HG03060 (cell line): Measurements from ENCODE around the gene TRIM10.
"Not testable (repeated sequence)": the region's sequence is repeated elsewhere in the genome, so short reads cannot be mapped to it uniquely, and the experiment has no call there.

Experiments
- ATAC-seq: cut with Tn5 transposase; IDR thresholded peaks from one replicate; pipeline ENCODE4 v1.9.1; 2021; ENCODE audit warnings: low read depth, moderate number of reproducible peaks; ENCODE audit not compliant: unreplicated experiment

The TRIM10 gene

DNA sequence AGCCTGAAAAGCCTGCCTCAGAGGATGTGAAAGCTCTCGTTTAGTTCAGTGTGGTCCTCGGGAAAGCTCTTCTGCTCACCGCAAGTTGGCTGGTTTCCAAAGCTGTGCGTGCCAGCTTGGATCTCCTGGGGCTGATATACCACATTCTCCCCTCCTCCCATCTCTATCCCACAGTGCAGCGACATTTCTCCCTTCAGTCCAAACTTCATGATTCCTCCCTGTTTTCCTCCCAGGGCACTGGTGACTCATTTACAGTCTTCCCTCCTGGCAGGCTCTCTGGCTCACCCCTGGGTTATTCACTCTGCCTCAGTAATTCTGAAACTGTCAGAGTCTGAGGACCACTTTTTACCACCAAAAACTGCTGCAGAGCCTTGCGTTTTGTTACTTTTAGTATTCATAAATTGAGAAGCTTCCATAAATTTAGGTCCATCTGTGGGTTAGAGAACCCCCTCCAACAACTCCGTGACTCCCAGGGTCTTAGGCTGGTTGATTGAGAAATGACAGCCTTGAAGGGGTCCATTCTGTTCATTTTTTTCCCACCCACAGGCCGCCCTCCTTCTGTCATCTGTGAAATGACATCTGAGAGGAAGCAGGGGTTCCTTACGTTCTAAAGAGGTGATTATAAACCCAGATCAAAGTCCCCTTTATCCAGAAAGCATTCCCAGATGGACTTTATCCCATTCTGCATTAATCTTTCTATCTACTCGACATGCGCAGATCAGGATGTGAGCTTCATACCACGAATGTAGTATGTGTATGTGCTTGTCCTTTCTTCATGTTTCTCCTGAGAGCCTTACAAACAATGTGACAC, 6.1 kb downstream of the TRIM10 start:
- no peak for ATAC-seq

DNA sequence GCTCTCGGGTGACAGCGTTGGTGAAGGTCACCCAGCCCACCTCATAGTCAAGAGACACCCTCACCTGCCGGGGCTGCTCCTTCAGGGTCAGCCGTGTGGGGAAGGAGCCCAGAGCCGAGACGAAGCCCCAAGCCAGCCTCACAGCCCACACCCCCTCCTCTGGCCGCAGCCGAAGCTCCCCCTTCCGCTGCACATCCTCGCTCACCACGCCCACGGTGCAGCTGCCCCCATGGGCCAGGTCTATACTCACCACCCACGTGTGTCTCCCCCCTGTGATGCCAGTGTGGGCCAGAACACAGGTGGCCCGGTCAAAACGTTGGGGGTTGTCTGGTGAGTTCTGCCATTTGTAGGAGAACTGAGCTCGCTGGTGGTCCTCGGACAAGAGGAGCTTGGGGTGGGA, 7.0 kb downstream of the TRIM10 start:
- no peak for ATAC-seq

DNA sequence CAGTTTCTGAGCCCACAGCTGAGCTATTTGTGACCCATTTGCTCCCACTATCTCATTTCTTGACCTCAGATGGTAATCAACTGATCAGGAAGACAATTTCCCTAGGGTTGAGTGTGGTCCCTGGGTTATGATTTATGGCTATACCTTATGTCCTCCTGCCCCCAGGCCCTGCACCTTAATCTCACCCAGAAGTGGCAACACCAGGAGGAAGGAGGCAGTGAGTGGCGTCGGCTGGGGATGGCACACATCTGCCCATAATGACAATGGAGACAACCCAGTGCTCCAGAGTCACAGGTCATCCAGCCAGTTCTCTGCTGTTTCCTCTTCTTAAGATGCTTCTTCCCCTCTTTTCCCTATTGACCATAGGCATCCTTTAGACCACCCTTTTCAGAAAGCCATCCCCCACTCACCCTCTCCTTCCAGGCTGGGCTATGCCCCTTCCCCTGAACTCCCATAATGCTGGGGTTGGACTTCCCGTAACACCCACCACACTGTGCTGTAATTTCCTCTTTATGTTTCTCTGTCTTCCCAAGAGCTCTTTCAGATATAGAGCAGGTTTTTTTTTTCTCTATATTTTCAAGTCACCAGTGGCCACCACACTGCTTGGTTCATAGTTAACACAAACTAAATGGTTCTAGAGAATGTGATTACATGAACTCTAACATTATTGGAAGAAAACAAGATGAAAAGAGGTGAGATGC, 8.0 kb downstream of the TRIM10 start:
- no peak for ATAC-seq

DNA sequence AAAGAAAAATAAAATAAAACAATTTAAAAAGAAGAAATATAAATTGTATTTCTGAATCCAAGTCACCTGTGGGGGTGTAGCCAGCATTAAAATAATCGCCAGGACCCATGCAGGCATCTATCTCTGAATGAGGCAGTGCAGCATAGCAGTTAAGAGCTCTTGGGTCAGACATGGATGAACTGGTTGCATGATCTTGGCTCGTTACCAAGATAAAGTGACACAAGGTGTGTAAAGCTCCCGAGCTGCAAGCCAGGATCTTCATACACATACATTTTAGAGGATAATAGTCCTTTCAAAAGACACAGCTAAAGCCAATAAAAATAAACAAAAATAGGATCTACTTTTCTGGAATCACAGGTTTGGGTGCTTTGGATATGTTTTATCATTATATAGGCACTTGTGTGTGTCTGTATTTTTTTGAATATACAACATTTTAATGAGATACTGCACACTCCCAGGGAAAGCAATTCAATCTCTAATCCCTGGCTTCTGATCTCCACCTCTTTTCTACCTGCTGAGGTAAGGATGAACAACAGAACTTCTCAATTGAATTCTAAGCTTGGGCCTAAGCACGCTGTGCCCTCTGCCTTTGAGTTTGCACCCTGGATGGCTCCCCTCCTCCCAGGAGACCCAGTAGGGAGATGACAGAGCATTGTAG, 8.9 kb downstream of the TRIM10 start:
- no peak for ATAC-seq

DNA sequence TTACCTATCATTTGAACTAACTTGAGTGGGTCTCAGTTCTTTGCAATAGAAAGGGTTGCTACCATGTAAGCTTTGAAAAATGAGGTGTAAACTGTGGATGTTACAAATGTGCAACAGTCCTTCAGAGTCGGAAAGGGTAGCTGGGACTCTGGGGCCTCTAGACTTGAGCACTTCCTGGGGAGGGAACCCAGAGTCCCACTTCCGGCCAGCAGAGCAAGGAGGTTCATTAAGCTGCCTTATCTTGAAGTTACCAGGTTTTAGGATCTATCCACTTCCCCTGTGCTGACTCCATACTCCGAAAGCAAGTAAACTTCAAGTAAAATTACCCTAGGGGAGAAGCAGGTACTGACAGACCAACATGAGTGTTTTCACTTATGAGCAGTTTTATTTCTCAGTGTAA, 9.4 kb downstream of the TRIM10 start:
- ATAC-seq = no peak

DNA sequence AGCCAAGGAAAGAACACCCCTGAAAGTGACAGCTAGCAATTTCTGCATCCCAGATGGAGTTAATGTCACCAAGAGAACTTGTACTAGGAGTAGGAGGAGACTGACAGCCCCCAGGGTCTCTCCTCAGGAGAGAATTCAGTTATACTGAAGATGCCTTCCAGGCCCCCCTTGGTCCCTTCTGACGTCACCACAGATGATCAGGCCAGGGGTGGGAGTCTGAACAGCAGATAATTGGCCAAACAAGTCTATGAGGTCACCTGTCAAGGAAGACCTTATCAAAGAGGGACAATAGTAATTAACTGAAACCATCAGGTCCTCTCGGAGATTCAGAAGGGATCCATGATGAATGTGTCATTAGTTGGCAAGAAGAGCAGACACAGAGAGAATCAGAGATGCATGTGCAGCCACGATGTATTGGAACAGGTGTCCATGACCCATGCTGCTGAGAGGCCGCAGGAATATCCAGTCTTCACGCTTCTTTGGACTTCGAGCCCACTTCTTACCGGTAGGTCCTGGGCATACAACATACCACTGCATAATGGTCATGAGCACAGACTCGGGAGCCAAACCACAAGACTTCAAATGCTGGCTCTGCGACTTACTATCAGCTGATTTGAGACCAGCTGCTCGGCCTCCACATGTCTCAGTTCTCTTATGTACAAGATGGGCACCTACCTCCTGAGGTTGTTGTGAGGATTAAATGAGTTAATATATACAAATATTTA, 10.2 kb downstream of the TRIM10 start:
- ATAC-seq = no peak

DNA sequence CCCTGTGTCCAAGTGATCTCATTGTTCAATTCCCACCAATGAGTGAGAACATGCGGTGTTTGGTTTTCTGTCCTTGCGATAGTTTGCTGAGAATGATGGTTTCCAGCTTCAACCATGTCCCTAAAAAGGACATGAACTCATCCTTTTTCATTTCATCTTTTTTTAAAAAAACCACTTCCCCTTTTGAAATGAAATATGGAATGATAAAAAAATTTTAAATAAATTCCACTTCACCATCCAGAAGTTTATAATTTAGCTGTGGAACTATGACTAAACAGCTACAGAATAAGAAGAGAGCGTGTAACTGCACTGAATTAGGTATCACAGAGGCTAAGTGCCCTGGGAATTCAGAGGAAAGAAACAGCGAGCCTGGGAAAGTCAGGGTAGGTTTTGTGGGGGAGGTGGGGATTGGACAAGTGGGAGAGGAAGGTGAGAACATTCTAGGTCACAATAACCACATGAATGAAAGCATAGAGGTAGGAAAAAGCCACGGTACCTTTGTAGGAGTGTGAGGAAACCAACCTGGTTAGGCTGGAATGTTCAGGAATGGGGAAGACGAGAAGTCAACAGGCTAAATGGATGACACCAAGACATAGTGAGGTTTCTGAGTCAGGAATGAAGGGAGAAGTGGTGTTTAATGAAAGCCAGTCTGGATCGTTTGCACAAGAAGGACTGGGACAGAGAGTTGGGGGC, 11.0 kb downstream of the TRIM10 start:
- ATAC-seq = no peak

DNA sequence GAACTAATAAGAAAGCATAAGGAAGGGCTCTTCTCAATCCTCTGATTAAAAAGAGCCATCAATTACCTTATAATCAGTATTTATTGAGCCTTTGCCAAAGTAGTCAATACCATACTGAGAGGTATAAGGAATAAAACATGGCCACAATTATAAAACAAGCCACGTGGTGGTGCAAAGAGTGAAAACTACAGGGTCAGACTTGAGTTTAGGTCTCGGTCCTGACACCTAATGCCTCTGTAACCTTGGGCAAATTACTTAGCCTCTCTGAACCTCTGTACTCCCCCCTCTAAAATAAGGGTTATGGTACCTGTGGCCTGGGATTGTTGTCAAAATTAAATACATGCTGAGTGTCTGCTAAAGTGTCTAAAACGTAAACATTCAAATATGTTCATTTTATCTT, 11.8 kb downstream of the TRIM10 start:
- no peak for ATAC-seq

DNA sequence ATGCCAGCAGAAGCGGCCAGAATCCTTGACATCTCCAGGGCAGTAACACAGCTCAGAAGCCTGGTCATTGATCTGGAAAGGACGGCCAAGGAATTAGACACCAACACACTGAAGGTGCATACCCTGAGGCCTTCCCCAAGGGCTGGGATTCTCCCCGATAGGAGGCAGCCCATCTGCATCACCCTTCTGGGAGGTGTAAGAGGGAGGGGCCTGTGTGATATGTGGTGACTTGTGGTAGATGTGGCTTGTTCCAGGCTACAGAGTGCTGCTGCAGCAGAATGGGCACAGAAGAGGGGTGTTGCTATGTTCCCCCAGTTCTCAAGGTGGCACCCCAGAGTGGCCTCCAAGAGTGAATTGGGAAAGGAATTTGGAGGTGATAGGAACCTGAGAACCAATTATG, 13.9 kb downstream of the TRIM10 start:
- no peak for ATAC-seq

DNA sequence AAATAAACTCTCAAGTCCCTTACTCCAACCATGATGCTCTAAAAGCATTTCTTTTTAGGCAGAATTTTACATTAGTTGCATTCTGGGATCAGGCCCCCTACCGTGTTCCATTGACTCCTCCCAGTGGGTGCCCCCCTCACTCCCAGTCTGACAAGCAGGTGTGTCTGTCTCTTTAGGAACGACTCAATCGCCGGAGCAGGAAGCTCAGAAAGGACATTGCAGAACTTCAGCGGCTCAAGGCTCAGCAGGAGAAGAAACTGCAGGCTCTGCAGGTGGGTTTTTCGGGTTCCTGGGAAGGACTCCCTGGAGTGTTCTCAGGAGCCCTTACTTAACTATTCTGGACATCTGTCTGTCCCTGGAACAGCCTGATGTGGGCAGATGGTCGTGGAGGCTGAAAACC, 15.2 kb downstream of the TRIM10 start:
- no peak for ATAC-seq

DNA sequence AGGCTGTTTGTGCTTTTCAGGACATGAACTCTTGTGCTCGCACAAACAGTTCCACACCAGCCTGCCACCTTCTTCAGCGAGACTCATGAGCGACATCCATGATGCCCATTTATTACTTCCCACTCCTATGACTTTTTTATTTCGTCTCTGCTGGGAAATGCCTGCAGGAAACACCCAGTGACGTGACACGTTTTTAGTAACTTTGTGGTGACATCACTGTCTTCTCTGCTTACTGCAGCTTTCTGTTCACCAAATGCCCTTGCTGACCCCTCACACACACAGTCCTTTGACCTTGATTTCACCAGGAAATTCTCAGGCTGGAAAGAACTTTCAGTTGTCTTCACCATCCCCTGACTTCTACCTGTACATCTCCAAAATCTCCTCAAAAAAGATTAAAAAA, 16.2 kb downstream of the TRIM10 start:
- no peak for ATAC-seq

DNA sequence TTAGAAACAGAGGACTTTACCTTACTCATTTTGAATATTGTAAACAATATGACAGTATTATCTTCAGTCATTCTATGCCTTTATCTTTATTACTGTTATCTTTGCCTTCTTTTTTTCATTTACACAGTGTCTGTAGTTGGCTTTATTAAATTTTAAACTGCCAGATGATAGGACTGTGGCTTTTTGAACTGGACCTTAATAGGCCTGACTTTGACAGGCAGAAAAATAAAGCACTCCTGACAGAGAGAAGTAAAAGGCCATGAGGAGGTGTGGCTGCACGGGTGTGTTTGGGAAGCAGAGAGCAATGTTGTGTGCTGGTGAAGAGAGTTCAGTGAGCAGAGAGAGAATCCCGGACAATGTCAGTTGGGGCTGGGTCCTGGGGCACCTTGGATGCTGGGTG, 17.2 kb downstream of the TRIM10 start:
- ATAC-seq = no peak

DNA sequence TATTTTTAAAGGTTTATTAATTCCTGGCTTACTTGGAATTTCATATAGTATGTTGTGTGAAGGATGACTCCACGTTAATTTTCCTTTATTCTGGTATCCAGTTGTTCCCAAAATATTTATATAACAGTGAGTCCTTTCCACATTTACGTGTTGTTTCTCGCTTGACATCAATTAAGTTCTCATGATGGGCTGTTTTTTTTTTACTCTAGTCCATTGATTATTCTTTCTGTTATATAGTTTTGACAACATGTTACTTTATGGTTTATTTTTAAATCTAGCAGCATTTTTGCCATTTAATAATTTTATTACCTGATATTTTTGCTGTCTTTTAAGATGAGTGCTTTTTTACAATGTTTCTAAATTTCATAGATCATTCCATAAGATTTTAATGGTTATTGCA, 18.3 kb downstream of the TRIM10 start:
- ATAC-seq = no peak

DNA sequence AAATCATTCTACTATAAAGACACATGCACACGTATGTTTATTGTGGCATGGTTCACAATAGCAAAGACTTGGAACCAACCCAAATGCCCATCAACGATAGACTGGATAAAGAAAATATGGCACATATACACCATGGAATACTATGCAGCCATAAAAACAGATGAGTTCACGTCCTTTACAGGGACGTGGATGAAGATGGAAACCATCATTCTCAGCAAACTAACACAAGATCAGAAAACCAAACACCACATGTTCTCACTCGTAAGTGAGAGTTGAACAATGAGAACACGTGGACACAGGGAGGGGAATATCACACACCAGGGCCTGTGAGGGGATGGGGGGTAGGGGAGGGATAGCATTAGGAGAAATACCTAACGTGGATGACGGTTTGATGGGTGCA, 20.8 kb downstream of the TRIM10 start:
- ATAC-seq = not testable (repeated sequence)

DNA sequence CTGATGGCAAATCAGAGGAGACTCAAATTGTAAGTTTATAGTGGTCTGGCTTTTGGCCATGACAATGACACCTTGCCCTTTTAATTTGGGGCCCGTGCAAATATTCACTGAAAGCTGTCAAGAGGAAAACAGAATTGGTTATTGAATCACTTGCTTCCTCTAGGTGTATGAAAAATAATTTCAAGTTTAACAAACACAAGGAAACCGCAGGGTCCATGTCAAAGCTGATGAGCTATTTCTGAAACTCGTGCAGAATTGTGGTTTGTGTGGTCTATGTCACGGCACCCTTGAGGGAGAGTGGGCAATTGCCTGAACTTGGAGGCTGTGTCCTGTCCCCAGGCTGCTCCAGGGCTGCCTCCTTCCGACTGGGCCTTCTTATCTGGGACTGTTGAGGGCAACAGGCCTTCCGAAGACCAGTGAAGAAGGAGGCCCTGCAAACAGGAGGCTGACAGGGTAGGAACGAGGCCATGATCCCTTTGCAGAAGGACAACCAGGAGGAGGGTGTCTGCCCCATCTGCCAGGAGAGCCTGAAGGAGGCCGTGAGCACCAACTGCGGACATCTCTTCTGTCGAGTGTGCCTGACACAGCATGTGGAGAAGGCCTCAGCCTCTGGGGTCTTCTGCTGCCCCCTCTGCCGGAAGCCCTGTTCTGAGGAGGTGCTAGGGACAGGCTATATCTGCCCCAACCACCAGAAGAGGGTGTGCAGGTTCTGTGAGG, 24.3 kb downstream of the TRIM10 start:
- no peak for ATAC-seq

DNA sequence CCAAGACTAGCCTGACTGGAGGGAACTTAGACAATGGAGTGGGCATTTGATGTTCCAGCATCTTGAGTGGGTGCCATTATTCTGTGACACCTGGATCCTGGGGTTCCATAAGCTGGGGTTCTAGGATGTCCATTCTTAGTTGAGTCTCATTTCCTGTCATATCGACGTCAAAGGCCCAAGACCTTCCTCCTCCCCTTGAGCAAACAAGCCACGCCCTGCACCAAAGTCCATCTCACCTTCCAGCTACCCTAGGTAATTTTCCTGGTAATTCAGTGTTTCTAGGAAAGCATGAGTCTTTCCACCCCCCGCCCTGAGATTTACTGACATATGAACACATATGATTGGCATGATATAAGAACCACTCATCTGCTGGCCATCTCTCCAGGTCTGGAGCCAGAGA, 25.3 kb downstream of the TRIM10 start, which contains the start of gene TRIM40:
TSS of gene TRIM40 (plus strand) at position 384 of the 400 bp plus-strand sequence. CDS start 897 bp downstream, outside the sequence.
- no peak for ATAC-seq

DNA sequence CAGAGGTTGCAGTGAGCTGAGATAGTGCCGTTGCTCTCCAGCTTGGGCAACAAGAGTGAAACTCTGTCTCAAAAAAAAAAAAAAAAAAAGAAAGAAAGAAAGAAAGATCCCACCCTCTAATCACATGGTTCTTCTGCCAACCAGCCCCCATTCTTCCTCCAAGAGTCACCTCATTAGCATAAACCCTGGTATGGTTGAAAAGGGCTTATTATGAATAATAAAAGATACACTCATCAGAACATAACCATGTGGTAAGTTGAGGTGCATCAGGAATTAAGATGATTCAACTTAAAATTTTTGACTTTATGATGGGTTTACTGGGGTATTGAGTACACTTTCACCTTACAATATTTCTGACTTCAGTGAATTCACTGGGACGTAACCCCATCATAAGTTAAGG, 25.9 kb downstream of the TRIM10 start:
- no peak for ATAC-seq

DNA sequence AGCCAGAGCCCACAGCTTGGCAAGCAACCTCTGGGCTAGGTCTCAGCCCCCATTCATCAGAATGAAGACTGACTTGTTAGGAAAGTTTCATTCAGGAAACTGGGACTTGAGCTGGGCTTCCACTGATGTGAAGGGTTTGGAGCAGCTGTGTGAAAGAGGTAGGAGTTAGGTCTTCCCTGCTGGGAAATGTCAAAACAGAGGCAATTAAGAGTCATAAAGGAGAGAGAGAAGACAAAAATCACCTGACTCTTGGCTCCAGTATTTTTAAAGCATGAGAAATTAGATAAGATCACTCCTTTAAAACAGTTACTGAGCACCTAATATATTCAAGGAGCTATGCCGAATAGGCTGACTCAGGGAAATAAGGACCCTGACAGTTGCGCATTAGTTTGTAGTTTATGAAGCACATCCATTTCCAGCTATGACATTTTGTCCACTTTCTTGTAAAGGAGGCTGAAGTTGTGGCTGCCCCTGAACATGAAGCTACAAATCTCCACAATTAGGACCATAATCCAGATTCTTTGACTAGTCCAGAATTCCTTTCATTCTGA, 29.0 kb downstream of the TRIM10 start:
- ATAC-seq = no peak
